ENCODE data around the gene OPRL1. TPM values are rescaled to one million over a fixed set of nuclear protein-coding genes. Genes with fewer than 3 reads are reported as not detected.
"Not testable (repeated sequence)": the region's sequence is repeated elsewhere in the genome, so short reads cannot be mapped to it uniquely, and the experiment has no call there.

OPRL1 gene
- total and polyA plus RNA-seq, 2 donors (not counting 1 experiment from before 2014, with no cell fraction given), result 0.49 to 4.1 TPM

GRCh38 chr20:64084685-64085152, 4.8 kb downstream of the OPRL1 start:
- Histone ChIP-seq H4K20me1 (ENCODE audit: control insufficient read depth, extremely low read depth, insufficient read depth, low read length) (no peaks in the 10 kb centered on the region), H3K27me3 (ENCODE audit: control insufficient read depth, insufficient read depth, low read length) (peaks cover 24% of the 10 kb centered on the region)
- no peak for DNase-seq (ENCODE audit: low read depth in 2 of 2)

GRCh38 chr20:64086801-64087200, 6.9 kb downstream of the OPRL1 start:
- Histone ChIP-seq H3K27me3 (ENCODE audit: control insufficient read depth, insufficient read depth, low read length) (peaks cover 24% of the 10 kb centered on the region), H3K4me3 (replicated peaks in 1 of 4; ENCODE audit: control extremely low read depth in 1 of 4, insufficient read depth in 1 of 4, low read depth in 3 of 4, low read length in 4 of 4) (no peak overlapping the region), H3K9ac (ENCODE audit: insufficient read depth, low read length) (no peak overlapping the region), H2AFZ (ENCODE audit: low read length) (no peak overlapping the region), H3K27ac (ENCODE audit: insufficient read depth, low read length) (no peak overlapping the region), H3K79me2 (ENCODE audit: control insufficient read depth, insufficient read depth, low read length) (no peaks in the 10 kb centered on the region), H3K4me2 (ENCODE audit: extremely low read depth, insufficient read depth, low read length) (no peak overlapping the region), H3K9me3 (ENCODE audit: control insufficient read depth, insufficient read depth, low read depth, low read length) (no peaks in the 10 kb centered on the region), H4K20me1 (ENCODE audit: control insufficient read depth, extremely low read depth, insufficient read depth, low read length) (no peaks in the 10 kb centered on the region), H3K4me1 (ENCODE audit: control insufficient read depth, extremely low read depth, insufficient read depth, low read length) (peaks cover 5% of the 10 kb centered on the region), H3K36me3 (ENCODE audit: control insufficient read depth, insufficient read depth, low read length) (no peaks in the 10 kb centered on the region)
- TF ChIP-seq, protein P1, sequence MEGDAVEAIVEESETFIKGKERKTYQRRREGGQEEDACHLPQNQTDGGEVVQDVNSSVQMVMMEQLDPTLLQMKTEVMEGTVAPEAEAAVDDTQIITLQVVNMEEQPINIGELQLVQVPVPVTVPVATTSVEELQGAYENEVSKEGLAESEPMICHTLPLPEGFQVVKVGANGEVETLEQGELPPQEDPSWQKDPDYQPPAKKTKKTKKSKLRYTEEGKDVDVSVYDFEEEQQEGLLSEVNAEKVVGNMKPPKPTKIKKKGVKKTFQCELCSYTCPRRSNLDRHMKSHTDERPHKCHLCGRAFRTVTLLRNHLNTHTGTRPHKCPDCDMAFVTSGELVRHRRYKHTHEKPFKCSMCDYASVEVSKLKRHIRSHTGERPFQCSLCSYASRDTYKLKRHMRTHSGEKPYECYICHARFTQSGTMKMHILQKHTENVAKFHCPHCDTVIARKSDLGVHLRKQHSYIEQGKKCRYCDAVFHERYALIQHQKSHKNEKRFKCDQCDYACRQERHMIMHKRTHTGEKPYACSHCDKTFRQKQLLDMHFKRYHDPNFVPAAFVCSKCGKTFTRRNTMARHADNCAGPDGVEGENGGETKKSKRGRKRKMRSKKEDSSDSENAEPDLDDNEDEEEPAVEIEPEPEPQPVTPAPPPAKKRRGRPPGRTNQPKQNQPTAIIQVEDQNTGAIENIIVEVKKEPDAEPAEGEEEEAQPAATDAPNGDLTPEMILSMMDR (conservative IDR thresholded peaks at IDR 0.05 in 1 of 2, IDR thresholded peaks at IDR 0.05 in 1 of 2; ENCODE audit: low read depth in 1 of 2, low read length in 2 of 2), result no peak
- TF ChIP-seq EZH2 (IDR thresholded peaks at IDR 0.05; ENCODE audit: low read length, missing control alignments), result no peak
- DNase-seq (ENCODE audit: low read depth in 2 of 2), result no peak

More at GRCh38 chr20:64084685-64085152, 4.8 kb downstream of the OPRL1 start:
- no peak overlapping the region for H3K4me2 ChIP-seq (ENCODE audit: extremely low read depth, insufficient read depth, low read length)
- no peaks in the 10 kb centered on the region for H3K36me3 ChIP-seq (ENCODE audit: control insufficient read depth, insufficient read depth, low read length)
- H3K27ac ChIP-seq (ENCODE audit: insufficient read depth, low read length), result no peak overlapping the region
- no peak overlapping the region for H2AFZ ChIP-seq (ENCODE audit: low read length)
- H3K79me2 ChIP-seq (ENCODE audit: control insufficient read depth, insufficient read depth, low read length), result no peaks in the 10 kb centered on the region
- no peak overlapping the region for H3K4me3 ChIP-seq (replicated peaks in 1 of 4; ENCODE audit: control extremely low read depth in 1 of 4, insufficient read depth in 1 of 4, low read depth in 3 of 4, low read length in 4 of 4)
- H3K9me3 ChIP-seq (ENCODE audit: control insufficient read depth, insufficient read depth, low read depth, low read length), result no peaks in the 10 kb centered on the region
- peak; percentile 86 for TF ChIP-seq EZH2 (IDR thresholded peaks at IDR 0.05; ENCODE audit: low read length, missing control alignments)
- TF ChIP-seq, protein P1 (conservative IDR thresholded peaks at IDR 0.05 in 1 of 2, IDR thresholded peaks at IDR 0.05 in 1 of 2; ENCODE audit: low read depth in 1 of 2, low read length in 2 of 2), result no peak
- no peak overlapping the region for H3K9ac ChIP-seq (ENCODE audit: insufficient read depth, low read length)
- H3K4me1 ChIP-seq (ENCODE audit: control insufficient read depth, extremely low read depth, insufficient read depth, low read length), result peaks cover 5% of the 10 kb centered on the region

GRCh38 chr20:64087226-64087825, 7.4 kb downstream of the OPRL1 start:
- not testable (repeated sequence) for H3K36me3 ChIP-seq (ENCODE audit: control insufficient read depth, insufficient read depth, low read length); H3K4me3 ChIP-seq (replicated peaks in 1 of 4; ENCODE audit: control extremely low read depth in 1 of 4, insufficient read depth in 1 of 4, low read depth in 3 of 4, low read length in 4 of 4); DNase-seq (ENCODE audit: low read depth in 2 of 2); H3K79me2 ChIP-seq (ENCODE audit: control insufficient read depth, insufficient read depth, low read length); H4K20me1 ChIP-seq (ENCODE audit: control insufficient read depth, extremely low read depth, insufficient read depth, low read length); H3K4me1 ChIP-seq (ENCODE audit: control insufficient read depth, extremely low read depth, insufficient read depth, low read length); H3K27ac ChIP-seq (ENCODE audit: insufficient read depth, low read length); H3K9ac ChIP-seq (ENCODE audit: insufficient read depth, low read length); H3K4me2 ChIP-seq (ENCODE audit: extremely low read depth, insufficient read depth, low read length); H2AFZ ChIP-seq (ENCODE audit: low read length); H3K9me3 ChIP-seq (ENCODE audit: control insufficient read depth, insufficient read depth, low read depth, low read length)
- peaks cover 24% of the 10 kb centered on the region for H3K27me3 ChIP-seq (ENCODE audit: control insufficient read depth, insufficient read depth, low read length)

- not testable (repeated sequence) for H3K9me3 ChIP-seq (ENCODE audit: control insufficient read depth, insufficient read depth, low read depth, low read length); H3K4me2 ChIP-seq (ENCODE audit: extremely low read depth, insufficient read depth, low read length); H3K36me3 ChIP-seq (ENCODE audit: control insufficient read depth, insufficient read depth, low read length); H4K20me1 ChIP-seq (ENCODE audit: control insufficient read depth, extremely low read depth, insufficient read depth, low read length); H3K9ac ChIP-seq (ENCODE audit: insufficient read depth, low read length); DNase-seq (ENCODE audit: low read depth in 2 of 2); H3K4me3 ChIP-seq (replicated peaks in 1 of 4; ENCODE audit: control extremely low read depth in 1 of 4, insufficient read depth in 1 of 4, low read depth in 3 of 4, low read length in 4 of 4); H3K4me1 ChIP-seq (ENCODE audit: control insufficient read depth, extremely low read depth, insufficient read depth, low read length); H3K27ac ChIP-seq (ENCODE audit: insufficient read depth, low read length); H3K79me2 ChIP-seq (ENCODE audit: control insufficient read depth, insufficient read depth, low read length); H2AFZ ChIP-seq (ENCODE audit: low read length)
- peaks cover 20% of the 10 kb centered on the region for H3K27me3 ChIP-seq (ENCODE audit: control insufficient read depth, insufficient read depth, low read length)
Measured at GRCh38 chr20:64088586-64088985, 8.7 kb downstream of the OPRL1 start.
